HG03139 (cell line): Measurements from ENCODE around the gene C1orf35.

Source experiments
- ATAC-seq: cut with Tn5 transposase; IDR thresholded peaks from one replicate; pipeline ENCODE4 v1.9.1; 2021; ENCODE audit not compliant: unreplicated experiment

The C1orf35 gene

DNA sequence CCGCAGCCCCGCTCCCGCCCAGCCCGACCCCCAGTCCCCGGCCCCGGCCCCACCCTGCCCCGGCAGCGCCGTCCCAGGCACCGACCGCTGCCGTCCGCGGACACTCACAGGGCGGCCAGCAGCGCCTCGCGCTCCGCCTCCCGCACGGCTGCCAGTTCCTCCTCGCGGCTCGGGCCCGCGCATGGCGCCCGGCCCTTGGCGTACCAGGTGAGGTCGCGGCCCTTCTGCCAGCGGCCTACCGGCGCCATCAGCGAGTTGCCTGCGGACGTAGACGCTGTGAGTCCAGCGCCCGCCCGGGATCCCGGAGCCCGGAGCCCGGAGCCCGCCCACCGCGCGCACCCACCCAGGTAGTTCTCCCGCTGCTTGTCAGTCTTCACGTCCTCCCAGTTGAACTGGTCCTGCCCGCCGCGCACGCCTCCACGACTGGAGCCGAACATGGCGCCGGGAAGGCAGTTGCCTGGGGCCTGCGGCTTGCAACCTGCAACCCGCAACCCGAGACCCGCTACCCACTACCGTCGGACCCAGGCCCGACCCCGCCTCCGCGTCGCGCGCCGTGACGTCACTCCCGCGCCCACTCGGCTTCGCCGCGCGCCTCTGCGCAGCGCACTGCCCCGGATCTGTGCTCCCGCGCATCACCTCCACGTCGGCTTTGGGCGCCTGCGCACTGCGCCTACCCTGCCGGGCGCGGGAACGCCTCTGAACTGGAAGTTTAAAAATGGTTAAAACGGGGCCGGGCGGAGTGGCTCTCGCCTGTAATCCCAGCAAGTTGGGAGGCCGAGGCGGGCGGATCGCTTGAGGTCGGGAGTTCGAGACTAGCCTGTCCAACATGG is at the start of gene C1orf35:
TSS of gene C1orf35 (minus strand) at position 535 of the 830 bp plus-strand sequence. CDS start at position 437, 98 bp downstream.
- peak; percentile 60 for ATAC-seq

DNA sequence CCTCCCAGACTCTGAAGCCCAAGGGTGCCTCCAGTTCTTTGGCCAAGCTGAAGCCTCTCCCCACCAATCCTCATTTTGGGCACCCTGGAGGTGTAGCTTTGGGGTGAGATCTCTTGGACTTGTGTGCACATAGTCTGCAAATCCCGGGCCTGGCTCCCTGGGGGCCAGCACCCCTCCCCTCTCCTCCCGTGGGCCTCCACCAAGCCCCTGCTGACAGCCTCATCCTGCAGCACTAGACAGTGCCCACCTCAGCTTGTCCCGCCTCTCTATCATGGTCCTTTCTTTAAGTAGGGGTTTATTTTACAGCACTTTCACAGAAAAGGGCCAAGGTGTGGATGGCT is 49.8 kb upstream of the C1orf35 start:
- no peak for ATAC-seq

DNA sequence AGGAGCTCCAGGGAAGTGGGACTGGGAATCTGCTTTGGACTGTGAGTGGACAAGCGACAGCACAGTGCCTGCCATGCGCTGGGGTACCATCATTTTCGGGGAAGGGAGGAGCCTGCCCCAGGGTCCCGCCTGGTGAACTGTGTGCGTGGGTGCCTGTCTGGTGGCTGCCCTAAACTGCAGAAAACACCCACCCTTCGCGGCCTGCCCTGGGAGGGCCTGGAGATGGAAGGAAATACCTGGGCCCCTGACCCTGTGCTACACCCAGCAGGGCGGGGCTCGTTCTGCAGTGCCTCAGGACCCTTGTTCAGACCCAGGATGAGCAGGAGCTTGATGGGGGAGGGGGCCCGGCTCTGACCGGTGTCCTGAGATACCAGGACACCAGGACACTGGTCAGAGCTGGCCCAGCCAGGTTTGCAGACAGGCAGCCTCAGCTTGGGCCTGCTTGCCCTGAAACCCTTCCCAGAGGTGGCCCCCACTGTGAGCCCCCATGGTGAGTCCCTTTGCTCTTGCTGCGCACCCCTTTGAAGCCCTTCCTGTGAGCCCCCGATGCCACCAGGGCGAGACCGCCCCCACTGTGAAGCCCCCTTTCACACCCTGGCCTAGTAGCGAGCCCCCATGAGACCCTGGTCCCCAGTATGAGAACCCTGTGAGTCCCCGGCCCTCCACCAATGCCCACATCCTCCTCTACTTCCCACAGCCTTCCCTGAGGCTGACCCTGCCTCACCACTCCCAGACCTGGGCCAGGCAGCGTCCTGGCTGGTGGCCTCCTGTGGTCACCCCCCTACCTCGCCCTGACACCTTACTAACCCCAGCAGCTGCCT is 49.2 kb upstream of the C1orf35 start:
- no peak for ATAC-seq

DNA sequence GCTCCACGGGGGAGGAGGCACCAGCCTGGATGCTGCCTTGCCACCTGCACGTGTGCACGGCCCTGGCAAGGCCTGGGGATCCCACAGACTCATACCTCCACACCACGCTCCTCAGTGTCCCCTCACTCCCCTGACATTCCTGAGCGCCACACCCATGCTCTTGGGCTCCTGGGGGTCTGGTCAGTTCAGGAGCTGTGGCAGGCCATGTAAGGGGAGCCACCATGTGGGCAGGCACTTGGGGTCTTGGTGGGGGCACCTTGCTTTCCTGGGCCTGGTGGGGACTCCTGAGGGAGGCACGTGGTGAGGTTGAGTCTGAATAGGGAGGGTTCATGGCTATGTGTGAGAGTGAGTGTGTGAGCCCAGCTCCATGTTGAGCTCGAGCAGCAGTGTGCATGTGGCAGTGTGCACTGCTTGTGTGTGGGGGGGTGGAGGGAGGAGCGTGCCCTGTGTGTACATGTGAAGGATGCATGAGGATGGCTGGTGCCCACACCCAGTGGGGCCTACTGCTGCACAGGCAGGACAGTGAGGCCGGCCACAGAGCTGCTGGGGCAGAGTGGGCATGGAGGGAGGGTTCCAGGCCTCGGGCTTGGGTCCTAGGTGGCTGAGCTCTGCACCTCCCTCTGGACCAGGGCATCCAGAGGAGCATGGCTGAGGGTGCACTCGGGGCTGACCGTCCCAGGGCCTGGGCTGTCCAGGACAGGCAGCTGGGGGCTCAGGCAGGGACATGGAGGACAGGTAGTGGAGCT is 48.2 kb upstream of the C1orf35 start:
- ATAC-seq, result no peak

DNA sequence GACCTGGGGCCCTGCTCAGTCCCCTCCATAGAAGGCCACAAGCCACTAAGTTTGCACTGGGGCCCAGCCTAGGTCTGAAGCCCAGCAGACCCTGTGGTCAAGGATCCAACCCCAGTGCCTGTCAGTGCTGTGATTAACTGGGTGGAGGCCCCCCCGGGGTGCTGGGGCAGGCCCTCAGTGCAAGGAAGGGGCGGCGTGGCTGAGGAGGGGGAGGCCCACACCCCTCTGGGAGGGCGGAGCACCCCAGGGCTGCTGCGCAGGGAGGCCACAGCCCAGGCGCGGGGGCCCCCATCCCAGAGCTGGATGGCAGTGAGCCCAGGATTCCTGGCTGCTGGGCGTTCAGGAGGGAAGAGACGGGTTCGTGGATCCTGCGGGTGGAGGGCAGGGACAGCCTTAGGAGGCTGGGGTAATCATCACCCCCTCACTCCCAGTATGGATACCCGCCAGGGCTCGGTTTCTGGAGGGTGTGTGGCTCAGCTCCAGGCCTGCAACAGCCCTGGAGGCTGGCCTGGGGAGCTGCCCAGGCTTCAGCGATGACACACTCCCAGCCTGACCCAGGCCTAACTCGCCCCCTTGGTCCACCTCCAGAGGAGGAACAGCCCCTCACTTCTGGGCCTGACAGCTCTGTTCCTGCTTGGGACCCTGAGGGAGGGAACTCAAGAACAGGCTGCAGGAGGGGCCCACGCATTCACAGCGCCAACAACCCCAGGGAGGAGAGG is 47.5 kb upstream of the C1orf35 start:
- no peak for ATAC-seq

DNA sequence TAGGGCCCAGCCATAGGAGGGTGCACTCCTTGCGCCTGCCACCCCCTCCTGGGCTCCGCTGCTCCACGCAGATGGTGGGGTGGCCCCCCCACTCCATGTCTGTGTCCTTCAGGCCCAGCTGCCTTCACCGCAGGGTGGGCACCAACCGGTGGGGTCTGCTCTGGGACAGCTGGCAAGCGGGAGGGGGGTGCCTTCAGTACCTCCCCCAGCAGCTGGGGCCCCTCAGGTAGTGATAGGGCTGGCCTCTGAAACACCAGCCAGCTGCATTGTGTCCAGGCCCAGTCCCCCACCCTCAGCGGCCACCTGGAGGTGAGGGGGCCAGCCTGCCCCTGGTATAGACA is 47.0 kb upstream of the C1orf35 start:
- no peak for ATAC-seq

DNA sequence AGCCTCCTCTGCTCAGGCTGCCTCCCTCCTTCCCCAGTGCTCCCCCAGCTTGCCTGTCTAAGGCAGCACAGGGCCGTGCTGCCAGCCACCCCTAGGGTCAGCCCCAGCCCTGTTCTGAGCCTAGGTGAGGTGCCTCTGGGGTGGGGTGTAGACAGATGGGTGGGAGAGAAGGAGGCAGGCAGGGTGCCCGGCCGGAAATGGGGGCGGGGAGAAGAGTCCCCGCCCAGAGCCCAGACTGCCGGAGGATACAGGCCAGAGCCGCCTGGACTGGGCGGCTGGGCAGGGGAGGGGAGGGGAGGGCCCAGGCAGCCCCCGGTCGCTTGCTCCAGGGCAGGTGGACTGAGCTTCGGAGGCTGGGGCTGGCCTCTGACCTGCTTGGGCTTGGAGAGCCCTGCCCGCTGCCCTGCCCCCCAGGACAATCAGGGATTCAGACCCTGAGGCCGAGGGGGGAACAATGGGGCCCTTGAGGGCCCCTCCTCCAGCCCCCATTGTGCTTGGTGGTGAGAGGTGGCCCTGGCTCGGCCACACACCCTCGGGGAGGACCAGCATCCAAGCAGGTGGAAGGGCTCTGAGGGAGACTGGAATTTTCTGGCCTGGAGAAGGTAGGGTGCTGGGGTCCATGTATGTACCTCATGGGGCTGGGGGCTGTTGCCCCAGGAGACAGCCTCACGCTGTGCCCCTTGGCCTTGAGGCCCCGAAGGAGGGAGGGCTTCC is 46.4 kb upstream of the C1orf35 start, which contains the start of gene GJC2:
TSS of gene GJC2 (plus strand) at position 525 of the 714 bp plus-strand sequence. CDS start 7,829 bp downstream, outside the sequence.
- ATAC-seq, result no peak

DNA sequence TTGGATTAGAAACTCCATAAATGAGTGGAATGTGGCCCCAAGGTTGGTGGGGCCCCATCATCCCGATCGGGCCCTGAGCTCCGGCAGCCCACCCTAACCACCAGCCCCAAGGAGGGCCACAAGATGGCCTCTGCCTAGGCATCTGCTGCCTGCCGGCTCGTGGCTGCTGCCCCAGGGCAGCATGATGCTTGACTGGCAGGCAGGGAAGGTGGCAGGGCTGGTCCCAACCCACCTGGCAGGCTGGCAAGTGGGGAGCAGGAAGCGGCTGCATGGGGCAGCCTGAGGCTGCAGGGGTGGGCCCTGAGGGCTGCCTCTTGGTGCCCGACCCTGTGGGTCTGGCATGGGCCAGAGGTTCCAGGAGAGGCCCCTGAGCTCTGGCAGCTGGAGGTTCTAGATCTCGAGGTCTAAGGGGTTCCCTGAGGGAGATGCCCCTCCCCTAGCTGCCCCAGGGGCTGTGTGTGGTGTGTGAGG is 45.8 kb upstream of the C1orf35 start:
- ATAC-seq, result no peak

DNA sequence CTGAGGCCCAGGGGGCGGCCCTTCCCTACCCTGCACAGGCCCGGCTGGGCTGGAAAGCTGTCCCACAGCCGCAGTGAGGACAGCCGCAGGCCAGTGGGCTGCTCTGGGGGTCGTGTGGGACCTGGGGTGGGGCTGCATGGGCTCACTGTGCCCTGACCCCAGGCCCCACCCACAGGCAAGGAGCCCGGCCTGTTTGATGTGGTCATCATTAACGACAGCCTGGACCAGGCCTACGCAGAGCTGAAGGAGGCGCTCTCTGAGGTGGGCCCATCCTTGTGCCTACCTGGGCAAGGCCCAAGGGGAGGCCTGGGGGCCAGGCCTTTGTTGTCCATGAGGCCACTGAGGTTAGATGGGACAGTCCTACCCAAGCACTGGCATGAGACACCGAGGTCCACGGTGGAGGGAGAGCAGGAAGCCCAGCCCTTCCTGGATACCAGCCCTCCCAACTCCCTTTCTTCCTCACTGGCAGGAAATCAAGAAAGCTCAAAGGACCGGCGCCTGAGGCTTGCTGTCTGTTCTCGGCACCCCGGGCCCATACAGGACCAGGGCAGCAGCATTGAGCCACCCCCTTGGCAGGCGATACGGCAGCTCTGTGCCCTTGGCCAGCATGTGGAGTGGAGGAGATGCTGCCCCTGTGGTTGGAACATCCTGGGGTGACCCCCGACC is 45.2 kb upstream of the C1orf35 start:
- no peak for ATAC-seq

DNA sequence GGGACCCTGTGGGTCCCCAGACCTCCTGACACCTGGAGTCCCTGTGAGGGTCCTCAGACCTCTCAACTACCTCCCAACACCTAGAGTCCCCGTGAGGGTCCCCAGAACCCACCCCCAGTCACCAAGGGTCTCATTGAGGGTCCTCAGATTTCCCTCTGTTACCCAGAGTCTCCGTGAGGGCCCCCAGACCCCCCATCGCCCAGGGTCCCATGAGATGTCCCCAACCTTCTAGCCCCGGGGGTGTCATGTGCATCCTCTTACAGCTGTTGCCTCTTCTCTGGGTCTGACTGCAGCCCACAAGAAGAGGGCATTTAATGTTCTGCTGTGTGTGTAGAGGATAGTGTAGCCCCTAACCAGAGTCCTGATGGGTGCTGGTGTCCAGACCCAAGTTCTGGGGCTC is 44.6 kb upstream of the C1orf35 start:
- ATAC-seq, result no peak

DNA sequence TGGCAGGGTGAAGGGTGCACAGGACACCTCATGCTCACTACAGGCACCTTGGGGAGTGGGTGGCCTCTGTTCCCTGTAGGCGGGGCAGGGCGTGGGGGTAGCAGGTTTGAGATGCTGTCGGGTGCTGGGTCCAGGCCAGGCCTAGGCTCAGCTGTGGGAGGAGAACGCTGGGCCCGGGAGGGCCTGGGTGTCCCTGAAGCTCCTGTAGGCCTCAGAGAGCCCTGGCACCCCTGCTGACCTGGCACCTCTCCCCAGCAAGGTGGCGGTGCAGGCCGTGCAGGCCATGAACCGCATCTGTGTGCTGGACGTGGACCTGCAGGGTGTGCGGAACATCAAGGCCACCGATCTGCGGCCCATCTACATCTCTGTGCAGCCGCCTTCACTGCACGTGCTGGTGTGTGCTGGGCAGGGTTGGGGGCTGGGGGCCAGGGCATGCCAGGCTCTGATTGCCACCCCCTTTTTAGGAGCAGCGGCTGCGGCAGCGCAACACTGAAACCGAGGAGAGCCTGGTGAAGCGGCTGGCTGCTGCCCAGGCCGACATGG is 44.1 kb upstream of the C1orf35 start:
- no peak for ATAC-seq

DNA sequence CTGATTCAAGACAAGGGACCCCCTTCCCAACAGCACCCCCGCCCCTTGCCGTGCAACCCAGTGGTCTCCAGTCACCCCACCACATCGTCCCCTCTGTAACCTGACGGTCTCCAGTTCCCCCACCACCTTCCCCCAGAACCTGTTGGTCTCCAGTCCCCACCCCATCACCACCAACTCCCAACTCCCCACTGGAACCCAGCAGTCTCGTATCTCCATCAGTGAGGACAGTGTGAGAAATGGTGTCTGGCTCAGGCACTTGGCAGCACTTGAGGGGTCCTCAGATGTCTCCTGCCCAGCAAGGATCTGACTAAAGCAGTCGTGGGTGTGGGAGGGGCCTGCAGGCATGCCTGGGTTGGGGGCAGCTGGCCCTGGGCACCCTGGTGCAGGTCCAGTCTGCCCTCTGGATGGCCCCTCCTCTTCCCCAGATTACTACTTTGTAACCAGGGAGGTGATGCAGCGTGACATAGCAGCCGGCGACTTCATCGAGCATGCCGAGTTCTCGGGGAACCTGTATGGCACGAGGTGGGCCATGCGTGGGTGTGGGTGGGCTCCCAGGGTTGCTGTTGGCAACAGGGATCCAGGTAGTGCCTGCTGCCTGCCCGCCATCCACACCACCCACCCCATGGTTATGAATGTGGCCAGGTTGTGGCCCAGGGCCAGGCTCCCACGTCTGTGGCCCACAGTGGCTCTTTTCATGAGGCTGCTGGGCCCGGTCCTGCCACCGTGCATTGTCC is 43.5 kb upstream of the C1orf35 start:
- no peak for ATAC-seq

DNA sequence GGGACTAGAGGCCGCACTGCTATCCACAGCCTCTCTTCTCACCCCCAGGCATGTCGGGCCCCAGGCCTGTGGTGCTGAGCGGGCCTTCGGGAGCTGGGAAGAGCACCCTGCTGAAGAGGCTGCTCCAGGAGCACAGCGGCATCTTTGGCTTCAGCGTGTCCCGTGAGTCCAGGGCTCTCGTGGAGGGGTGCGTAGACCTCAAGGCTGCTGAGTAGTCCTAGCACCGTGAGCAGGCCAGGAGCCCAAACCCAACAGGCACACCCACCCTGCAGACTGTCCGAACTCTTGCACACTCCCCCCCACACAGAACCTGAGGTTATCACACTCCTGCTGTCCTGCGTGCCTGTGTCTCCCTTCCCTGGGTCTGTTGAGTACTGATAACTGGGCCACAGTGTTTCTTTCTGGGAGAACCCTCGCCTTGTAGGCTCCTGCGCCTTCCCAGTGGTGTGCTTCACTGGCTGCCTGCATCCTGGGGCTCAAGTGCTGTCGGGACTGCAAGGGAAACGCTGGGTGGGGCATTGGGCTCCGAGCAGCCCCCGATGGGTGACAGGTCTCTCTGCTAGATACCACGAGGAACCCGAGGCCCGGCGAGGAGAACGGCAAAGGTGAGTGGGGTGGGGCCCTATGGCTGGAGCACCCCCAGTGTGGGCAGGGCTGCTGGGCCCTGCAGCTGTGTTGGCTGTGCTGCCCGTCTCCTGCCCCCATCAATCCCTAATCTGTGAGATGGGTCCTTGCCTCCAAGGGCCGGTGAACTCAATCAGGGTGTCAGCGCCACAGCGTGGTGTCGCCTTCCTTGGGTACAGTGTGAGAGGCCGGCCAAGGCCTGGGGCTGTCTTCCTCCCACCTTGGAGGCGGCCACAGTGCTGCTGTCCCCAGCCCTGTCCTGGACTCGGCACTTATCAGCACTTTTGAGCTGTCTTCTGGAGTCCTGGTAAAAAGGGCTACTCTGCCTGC is 42.6 kb upstream of the C1orf35 start:
- ATAC-seq, result no peak

DNA sequence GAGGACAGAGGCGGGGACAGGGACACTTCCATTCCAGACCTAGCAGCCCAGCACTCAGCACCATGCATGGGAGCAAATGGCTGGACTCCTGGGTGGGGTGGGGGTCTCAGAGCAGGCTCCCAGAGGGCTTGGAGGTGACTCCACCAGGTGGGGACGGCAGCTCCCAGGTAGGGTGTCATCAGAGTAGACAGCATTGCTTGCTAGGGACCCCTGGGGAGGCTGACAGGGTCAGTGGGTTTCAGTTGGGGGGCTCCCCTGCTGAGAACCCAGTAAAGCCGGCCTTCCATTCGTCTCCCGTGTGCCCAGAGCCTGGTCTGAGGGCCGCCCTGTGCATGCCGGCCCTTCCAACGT is 41.8 kb upstream of the C1orf35 start:
- no peak for ATAC-seq

DNA sequence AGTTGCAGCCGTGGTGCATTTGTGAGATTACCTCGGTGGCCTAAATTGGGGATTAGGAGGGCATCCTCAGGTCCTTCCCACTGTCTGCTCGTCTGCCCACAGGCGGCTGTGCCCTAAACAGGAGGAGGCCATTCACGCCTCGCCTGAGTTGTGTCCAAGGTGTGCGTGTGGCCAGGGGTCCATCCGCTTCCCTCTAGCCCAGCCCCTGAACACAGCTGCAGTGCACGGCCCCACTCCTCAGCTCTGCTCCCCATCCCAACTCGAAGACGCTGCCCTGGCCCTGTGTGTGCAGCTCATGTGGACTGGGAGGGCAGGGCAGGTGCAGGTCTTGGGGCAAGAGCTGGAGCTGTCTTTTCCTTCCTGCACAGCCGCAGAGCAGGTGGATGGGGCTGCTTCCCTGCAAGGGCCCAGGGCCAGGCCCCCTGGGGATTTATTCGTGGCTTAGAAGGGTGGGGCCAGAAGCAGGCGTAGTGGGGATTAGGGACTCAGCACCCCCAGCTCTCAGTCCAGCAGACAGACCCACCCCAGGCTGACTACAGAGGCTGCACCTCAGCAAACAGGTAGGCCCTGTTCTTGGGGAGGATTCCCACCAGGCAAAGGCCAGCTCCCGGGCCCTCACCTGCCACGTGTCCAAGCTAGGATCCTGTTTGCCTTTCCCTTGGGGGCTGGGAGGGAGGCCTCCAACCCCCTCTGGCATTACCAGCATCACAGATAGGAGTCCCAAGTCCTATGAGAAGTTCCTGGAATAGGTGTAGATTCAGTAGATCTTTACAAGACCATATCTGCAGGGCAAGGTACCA is 41.3 kb upstream of the C1orf35 start:
- no peak for ATAC-seq

DNA sequence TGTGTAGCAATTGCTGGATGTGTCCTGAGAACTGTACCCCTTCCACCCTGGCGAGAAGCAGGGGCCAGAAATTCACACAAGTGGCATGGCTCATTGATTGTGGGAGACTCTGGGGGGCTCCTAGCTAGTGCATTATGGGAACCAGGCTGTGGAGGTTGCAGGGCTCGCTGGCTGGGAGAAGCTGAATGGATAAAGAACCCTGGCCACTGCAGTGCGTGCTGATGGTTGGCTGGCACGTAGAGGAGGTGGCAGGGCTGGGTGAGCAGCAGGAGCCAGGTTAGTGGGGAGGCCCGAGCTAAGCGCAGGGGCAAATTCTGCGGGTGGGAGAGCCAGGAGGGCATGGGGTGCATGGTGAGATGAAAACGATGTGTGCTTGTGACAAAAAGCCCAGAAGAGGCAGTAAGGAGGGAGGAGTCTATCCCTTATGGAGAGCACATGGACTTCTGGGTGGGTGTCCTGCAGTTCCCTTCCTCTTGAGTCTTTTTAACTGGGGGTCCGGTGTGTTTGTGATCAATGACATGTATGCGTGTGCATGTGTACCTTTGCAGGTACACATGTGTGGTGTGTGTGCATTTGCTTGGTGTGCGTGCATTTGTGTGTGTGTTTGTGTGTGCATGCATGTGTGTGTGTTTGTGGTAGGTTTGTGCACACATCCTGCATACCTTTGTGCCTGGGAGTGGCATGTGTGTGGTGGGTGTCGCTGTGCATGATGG is 40.5 kb upstream of the C1orf35 start:
- no peak for ATAC-seq
